HG03439 (cell line): Measurements from ENCODE around the gene COMMD9.

Experiments
- ATAC-seq: cut with Tn5 transposase; IDR thresholded peaks from one replicate; pipeline ENCODE4 v1.9.1; 2021; ENCODE audit warnings: mild to moderate bottlenecking, moderate library complexity; ENCODE audit not compliant: unreplicated experiment

The COMMD9 gene

GRCh38 chr11:36258730-36259360 is 30.4 kb downstream of the COMMD9 start:
- no peak for ATAC-seq

- no peak for ATAC-seq
Measured at GRCh38 chr11:36257351-36257750, 31.9 kb downstream of the COMMD9 start.

GRCh38 chr11:36254713-36255112 is 34.5 kb downstream of the COMMD9 start:
- no peak for ATAC-seq

GRCh38 chr11:36253238-36253637 is 36.0 kb downstream of the COMMD9 start:
- ATAC-seq = no peak

GRCh38 chr11:36251823-36252222 is 37.4 kb downstream of the COMMD9 start:
- no peak for ATAC-seq

GRCh38 chr11:36249246-36249645 is 40.0 kb downstream of the COMMD9 start:
- no peak for ATAC-seq

- no peak for ATAC-seq
Measured at GRCh38 chr11:36248436-36248835, 40.8 kb downstream of the COMMD9 start.

- ATAC-seq = no peak
Measured at GRCh38 chr11:36247493-36247892, 41.7 kb downstream of the COMMD9 start.

- ATAC-seq = no peak
Measured at GRCh38 chr11:36243641-36244040, 45.6 kb downstream of the COMMD9 start.

- ATAC-seq = no peak
Measured at GRCh38 chr11:36241497-36241896, 47.7 kb downstream of the COMMD9 start.

- no peak for ATAC-seq
Measured at GRCh38 chr11:36240801-36241200, 48.4 kb downstream of the COMMD9 start.

- ATAC-seq = no peak
Measured at GRCh38 chr11:36240173-36240572, 49.1 kb downstream of the COMMD9 start.

GRCh38 chr11:36239636-36240035 is 49.6 kb downstream of the COMMD9 start:
- ATAC-seq = no peak

GRCh38 chr11:36238881-36239280 is 50.3 kb downstream of the COMMD9 start:
- no peak for ATAC-seq

- ATAC-seq = no peak
Measured at GRCh38 chr11:36238036-36238631, 51.1 kb downstream of the COMMD9 start.

GRCh38 chr11:36237391-36237790 is 51.8 kb downstream of the COMMD9 start:
- no peak for ATAC-seq

- ATAC-seq = no peak
Measured at GRCh38 chr11:36235750-36236149, 53.5 kb downstream of the COMMD9 start.

GRCh38 chr11:36234825-36235224 is 54.4 kb downstream of the COMMD9 start:
- no peak for ATAC-seq

- ATAC-seq = no peak
Measured at GRCh38 chr11:36233204-36233603, 56.0 kb downstream of the COMMD9 start.

GRCh38 chr11:36230779-36231699 is 58.2 kb downstream of the COMMD9 start:
- no peak for ATAC-seq

GRCh38 chr11:36229091-36229705 is 60.0 kb downstream of the COMMD9 start:
- no peak for ATAC-seq
